CD14-positive monocyte (primary cell): ENCODE results near the gene EEF1AKMT1. TPM values are rescaled to one million over a fixed set of nuclear protein-coding genes. Genes with fewer than 3 reads are reported as not detected.

Experiments used
- DNase-seq, 3 donors: peaks; one replicate each; pipeline ENCODE4 v3.0.0-alpha.2; 2011 to 2022
- H2AFZ ChIP-seq: 2 replicates; pipeline ENCODE4 v1.6.0; 2012; ENCODE audit warnings: mild to moderate bottlenecking, low read depth, low read length, inconsistent platforms; ENCODE audit not compliant: insufficient read depth, poor library complexity, severe bottlenecking
- H3K27ac ChIP-seq, 2 donors: 1 replicate in 1 of 2; 2 replicates in 1 of 2; pipeline ENCODE4 v1.5.1; 2012 to 2013; ENCODE audit warnings: low read length in 2 of 2, control low read depth in 1 of 2, inconsistent platforms in 1 of 2, low read depth in 1 of 2, mild to moderate bottlenecking in 1 of 2
- H3K27me3 ChIP-seq, 2 donors: one replicate each; pipeline versions ENCODE4 v1.6.0 to v1.6.1; 2011 to 2013; ENCODE audit warnings: low read length in 2 of 2; ENCODE audit not compliant: control insufficient read depth in 2 of 2, insufficient read depth in 2 of 2
- H3K36me3 ChIP-seq, 2 donors: replicated peaks in 1 of 2; 1 replicate in 1 of 2; 2 replicates in 1 of 2; pipeline versions ENCODE4 v1.5.1 to v1.6.1; 2012 to 2013; ENCODE audit warnings: low read length in 2 of 2, control low read depth in 1 of 2, inconsistent platforms in 1 of 2, mild to moderate bottlenecking in 1 of 2; ENCODE audit not compliant: insufficient read depth in 2 of 2, control insufficient read depth in 1 of 2
- H3K4me1 ChIP-seq, 2 donors: 1 replicate in 1 of 2; 2 replicates in 1 of 2; pipeline versions ENCODE4 v1.5.1 to v1.6.1; 2012 to 2013; ENCODE audit warnings: low read length in 2 of 2, control low read depth in 1 of 2, inconsistent platforms in 1 of 2, mild to moderate bottlenecking in 1 of 2, moderate library complexity in 1 of 2; ENCODE audit not compliant: insufficient read depth in 2 of 2, control insufficient read depth in 1 of 2
- H3K4me2 ChIP-seq: replicated peaks from 2 replicates; pipeline ENCODE3; 2012; ENCODE audit warnings: low read length, moderate library complexity, mild to moderate bottlenecking; ENCODE audit not compliant: poor library complexity, severe bottlenecking; ENCODE audit errors: extremely low read depth
- H3K4me3 ChIP-seq, 3 experiments: fragments of 200-600 bp in 1 of 3; sonication (generic) in 1 of 3; replicated peaks in 1 of 3; 1 replicate in 2 of 3; 2 replicates in 1 of 3; pipeline ENCODE4 v1.5.1; 2011 to 2013; ENCODE audit warnings: low read length in 3 of 3, mild to moderate bottlenecking in 3 of 3, control low read depth in 2 of 3, low read depth in 2 of 3, inconsistent platforms in 1 of 3, moderate library complexity in 1 of 3
- H3K79me2 ChIP-seq: 2 replicates; pipeline ENCODE4 v1.6.0; 2012; ENCODE audit warnings: mild to moderate bottlenecking, control low read depth, inconsistent platforms, low read length, moderate library complexity; ENCODE audit not compliant: insufficient read depth
- H3K9ac ChIP-seq: 2 replicates; pipeline ENCODE4 v1.6.0; 2017; ENCODE audit warnings: low read length, mild to moderate bottlenecking; ENCODE audit not compliant: insufficient read depth, poor library complexity, severe bottlenecking
- H3K9me3 ChIP-seq, 2 donors: replicated peaks in 1 of 2; 1 replicate in 1 of 2; 2 replicates in 1 of 2; pipeline versions ENCODE4 v1.5.1 to v1.6.1; 2012 to 2013; ENCODE audit warnings: low read length in 2 of 2, control low read depth in 1 of 2; ENCODE audit not compliant: control insufficient read depth in 1 of 2, insufficient read depth in 1 of 2
- H4K20me1 ChIP-seq: 2 replicates; pipeline ENCODE4 v1.6.0; 2012; ENCODE audit warnings: mild to moderate bottlenecking, low read length, control low read depth, moderate library complexity; ENCODE audit not compliant: insufficient read depth
- H3K27ac Mint-ChIP-seq, 7 donors: one replicate each; pipeline ENCODE4 v1.8.0; 2020; ENCODE audit warnings: mild to moderate bottlenecking in 7 of 7, mixed read lengths in 7 of 7, moderate library complexity in 6 of 7, inconsistent platforms in 2 of 7
- H3K27me3 Mint-ChIP-seq, 3 donors: one replicate each; pipeline ENCODE4 v1.8.0; 2021 to 2022; ENCODE audit warnings: low read depth in 3 of 3, mild to moderate bottlenecking in 3 of 3, mixed read lengths in 3 of 3, moderate library complexity in 3 of 3, inconsistent platforms in 1 of 3
- H3K36me3 Mint-ChIP-seq, 2 donors: one replicate each; pipeline ENCODE4 v1.8.0; 2020; ENCODE audit warnings: mixed read lengths in 2 of 2, inconsistent platforms in 1 of 2, mild to moderate bottlenecking in 1 of 2
- H3K4me1 Mint-ChIP-seq: one replicate; pipeline ENCODE4 v1.8.0; 2020; ENCODE audit warnings: mild to moderate bottlenecking, mixed read lengths
- H3K4me3 Mint-ChIP-seq, 2 donors: one replicate each; pipeline ENCODE4 v1.8.0; 2020; ENCODE audit warnings: mild to moderate bottlenecking in 2 of 2, mixed read lengths in 2 of 2, moderate library complexity in 1 of 2
- H3K9me3 Mint-ChIP-seq, 7 donors: one replicate each; pipeline ENCODE4 v1.8.0; 2020 to 2022; ENCODE audit warnings: mixed read lengths in 7 of 7, mild to moderate bottlenecking in 6 of 7, moderate library complexity in 6 of 7, inconsistent platforms in 2 of 7
- CTCF ChIP-seq: fragments of 200-600 bp; IDR thresholded peaks from one replicate; pipeline ENCODE4 v1.8.0; 2022; ENCODE audit warnings: antibody characterized with exemption, mild to moderate bottlenecking
- WGBS: methylation state at CpG from one replicate; pipeline ENCODE4 v1.1.5; 2013; ENCODE audit warnings: missing lambda C conversion rate; ENCODE audit not compliant: insufficient coverage; 5-methylcytosine and 5-hydroxymethylcytosine counted together
- intact Hi-C, 2 donors: fragments of 100-400 bp; cut with micrococcal nuclease; formaldehyde crosslinking; loops; one replicate each; pipeline versions ENCODE4 v1.15.0 to v1.15.1; 2023
- polyA plus RNA-seq, 3 donors: library from polyadenylated mRNA; depleted of rRNA in 1 of 3; unstranded in 2 of 3; stranded (reverse) in 1 of 3; fragments of 300-500 nt in 2 of 3; fragments of >200 nt in 1 of 3; fragmentation: Illumina TruSeq in 2 of 3; gene quantifications; 1 replicate in 2 of 3; 2 replicates in 1 of 3; pipeline ENCODE4 v1.2.3, GENCODE V29; 2012 to 2021

Gene EEF1AKMT1
- polyA plus RNA-seq, 3 donors = 1.7 to 4.2 (median 4.2) TPM

DNA sequence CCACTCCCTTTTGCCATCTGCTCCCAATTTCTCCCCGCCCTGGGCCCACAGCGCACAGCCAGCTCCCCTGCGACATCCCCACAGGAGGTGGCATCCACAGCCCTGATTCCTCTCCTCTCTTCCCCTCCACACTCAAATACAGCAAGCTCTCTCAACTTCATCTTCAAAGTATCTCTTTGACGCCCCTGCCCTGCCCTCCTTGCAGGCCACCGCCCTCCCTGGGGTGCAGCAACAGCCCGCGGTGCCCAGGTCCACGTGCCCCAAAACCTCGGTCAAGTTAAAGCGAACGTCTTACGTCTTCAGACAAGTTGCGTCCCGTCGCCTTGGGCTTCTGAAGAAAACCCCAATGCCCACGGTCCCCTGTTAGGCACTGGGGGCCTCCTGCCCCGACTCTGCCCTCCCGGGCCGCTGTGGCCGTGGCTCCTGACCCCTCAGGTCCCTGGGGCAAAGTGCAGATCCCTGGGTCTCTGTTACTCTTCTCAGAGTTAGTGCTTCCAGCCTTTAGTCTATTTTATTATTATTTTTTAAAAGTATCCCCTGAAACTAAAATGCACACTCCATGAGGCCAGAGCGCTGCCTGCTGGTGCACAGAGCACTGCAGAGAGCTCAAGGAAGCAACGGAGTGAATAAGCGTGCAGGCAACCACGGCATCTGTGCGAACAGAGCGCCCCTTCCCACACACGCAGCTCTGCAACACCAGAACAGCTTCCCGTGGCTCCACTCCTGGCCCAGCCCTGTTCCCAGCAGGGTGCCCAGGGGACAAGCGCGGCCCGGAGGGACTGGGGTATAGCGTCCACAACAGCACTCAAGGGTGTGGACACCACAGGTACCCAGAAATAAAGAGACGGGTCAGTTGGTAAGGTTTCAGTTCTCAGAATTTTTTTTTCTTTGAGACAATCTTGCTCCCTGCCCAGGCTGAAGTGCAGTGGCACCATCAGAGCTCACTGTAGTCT, 43.9 kb downstream of the EEF1AKMT1 start:
- Histone ChIP-seq H3K4me1 (peaks cover 0 to 3% of the 10 kb centered on the region in 2 donors), H3K27me3 (no peaks in the 10 kb centered on the region), H3K9me3 (no peaks in the 10 kb centered on the region), H3K79me2 (no peaks in the 10 kb centered on the region), H3K4me3 (no peak overlapping the region), H3K4me2 (no peak overlapping the region), H3K9ac (no peak overlapping the region), H2AFZ (no peak overlapping the region), H3K27ac (no peak overlapping the region), H3K36me3 (no peaks in the 10 kb centered on the region), H4K20me1 (no peaks in the 10 kb centered on the region)
- 92% methylated on average over 28 of the region's 33 CpGs for WGBS
- DNase-seq = no peak
- Mint-ChIP-seq H3K36me3 (peaks cover 3 to 4% of the 10 kb centered on the region in 2 donors), H3K27me3 (peaks cover 0 to under 1% (median 0%) of the 10 kb centered on the region in 3 donors), H3K4me1 (peaks cover 14% of the 10 kb centered on the region), H3K4me3 (no peak overlapping the region), H3K27ac (no peak overlapping the region), H3K9me3 (peaks cover 0 to 3% (median 0%) of the 10 kb centered on the region in 7 donors)
- TF ChIP-seq CTCF = no peak
- intact Hi-C loops = no loop called here

DNA sequence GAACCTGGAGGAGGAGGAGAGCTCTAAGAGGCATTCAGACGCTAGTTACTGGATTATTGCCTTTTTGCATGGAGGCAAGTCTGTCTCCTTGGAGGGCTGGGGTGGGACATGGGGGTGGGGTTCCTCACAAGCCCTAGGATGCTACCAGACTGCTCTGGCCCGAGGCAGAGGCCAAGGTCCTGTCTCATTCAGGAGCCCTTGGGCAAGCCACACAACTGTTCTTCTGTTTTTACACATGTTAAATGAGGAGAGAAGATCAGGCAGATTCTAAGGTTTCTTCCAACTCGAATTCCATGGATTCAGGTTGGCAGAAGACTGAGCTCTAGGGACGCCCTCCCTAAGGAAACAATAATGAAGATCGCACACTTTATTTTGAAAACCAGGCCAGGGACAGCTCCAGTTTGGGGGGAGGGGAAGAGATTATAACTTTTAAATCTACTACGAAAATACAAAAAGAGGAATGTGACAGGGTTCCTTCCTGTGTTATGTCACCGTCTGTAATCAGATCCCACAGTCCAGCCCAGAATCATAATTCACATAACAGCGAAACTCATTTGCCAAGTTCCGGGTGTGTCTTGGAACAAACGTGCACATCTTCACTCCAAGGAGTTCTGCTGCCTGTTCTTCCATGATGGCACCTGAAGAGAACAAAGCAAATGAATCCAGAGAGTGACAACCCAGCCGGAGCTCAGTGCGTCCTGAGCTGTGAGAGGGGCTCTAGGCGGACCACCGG, 45.0 kb downstream of the EEF1AKMT1 start:
- peaks cover 14% of the 10 kb centered on the region for H3K4me1 Mint-ChIP-seq
- intact Hi-C loops = no loop called here
- H3K4me3 ChIP-seq = no peak overlapping the region
- 41% methylated on average over 6 of the region's 14 CpGs for WGBS
- H3K27me3 Mint-ChIP-seq = no peaks in the 10 kb centered on the region
- no peak overlapping the region for H2AFZ ChIP-seq
- peak overlapping the region in 1 of 7 donors; percentile 57 for H3K27ac Mint-ChIP-seq
- H3K4me2 ChIP-seq = no peak overlapping the region
- H3K79me2 ChIP-seq = no peaks in the 10 kb centered on the region
- TF ChIP-seq CTCF = no peak
- peaks cover 0 to 3% (median 0%) of the 10 kb centered on the region in 7 donors for H3K9me3 Mint-ChIP-seq
- no peak overlapping the region for H3K4me3 Mint-ChIP-seq
- H3K36me3 Mint-ChIP-seq = peaks cover 3 to 4% of the 10 kb centered on the region in 2 donors
- H3K4me1 ChIP-seq = peaks cover 0 to 3% of the 10 kb centered on the region in 2 donors
- DNase-seq = no peak
- no peaks in the 10 kb centered on the region for H4K20me1 ChIP-seq
- no peaks in the 10 kb centered on the region for H3K36me3 ChIP-seq
- H3K9me3 ChIP-seq = no peaks in the 10 kb centered on the region
- no peaks in the 10 kb centered on the region for H3K27me3 ChIP-seq
- H3K9ac ChIP-seq = no peak overlapping the region
- H3K27ac ChIP-seq = no peak overlapping the region
